IPS-11a (cell line): ENCODE measurements around the gene CAPN5.
"Not testable (repeated sequence)": the region's sequence is repeated elsewhere in the genome, so short reads cannot be mapped to it uniquely, and the experiment has no call there.

Source experiments
- H3K4me3 ChIP-seq: one replicate; pipeline ENCODE4 v1.5.1; 2013; ENCODE audit warnings: low read depth, low read length, control low read depth

The CAPN5 gene

GRCh38 chr11:77042111-77042726 lies 24.6 kb upstream of the CAPN5 start:
- no peak overlapping the region for H3K4me3 ChIP-seq

- H3K4me3 ChIP-seq: no peak overlapping the region
Observed at GRCh38 chr11:77044356-77044755, 22.4 kb upstream of the CAPN5 start.

- no peak overlapping the region for H3K4me3 ChIP-seq
Observed at GRCh38 chr11:77044886-77045285, 21.9 kb upstream of the CAPN5 start.

- H3K4me3 ChIP-seq: peak overlapping the region; percentile 8
Observed at GRCh38 chr11:77046060-77046501, 20.7 kb upstream of the CAPN5 start.

- H3K4me3 ChIP-seq: peak overlapping the region; percentile 8
Observed at GRCh38 chr11:77047007-77047927, 19.5 kb upstream of the CAPN5 start.

- H3K4me3 ChIP-seq: not testable (repeated sequence)
Observed at GRCh38 chr11:77047928-77048446, 18.8 kb upstream of the CAPN5 start.

- no peak overlapping the region for H3K4me3 ChIP-seq
Observed at GRCh38 chr11:77049026-77049425, 17.7 kb upstream of the CAPN5 start.

GRCh38 chr11:77051511-77051910 lies 15.3 kb upstream of the CAPN5 start:
- no peak overlapping the region for H3K4me3 ChIP-seq

GRCh38 chr11:77052518-77052917 lies 14.3 kb upstream of the CAPN5 start:
- no peak overlapping the region for H3K4me3 ChIP-seq

- no peak overlapping the region for H3K4me3 ChIP-seq
Observed at GRCh38 chr11:77053217-77054015, 13.4 kb upstream of the CAPN5 start.

GRCh38 chr11:77054084-77054483 lies 12.7 kb upstream of the CAPN5 start:
- H3K4me3 ChIP-seq: no peak overlapping the region

GRCh38 chr11:77055101-77055561 lies 11.6 kb upstream of the CAPN5 start:
- no peak overlapping the region for H3K4me3 ChIP-seq

GRCh38 chr11:77055913-77056312 lies 10.9 kb upstream of the CAPN5 start:
- H3K4me3 ChIP-seq: no peak overlapping the region

- no peak overlapping the region for H3K4me3 ChIP-seq
Observed at GRCh38 chr11:77056814-77057402, 9.9 kb upstream of the CAPN5 start.

- no peak overlapping the region for H3K4me3 ChIP-seq
Observed at GRCh38 chr11:77057938-77058474, 8.8 kb upstream of the CAPN5 start.

GRCh38 chr11:77058900-77059299 lies 7.9 kb upstream of the CAPN5 start:
- H3K4me3 ChIP-seq: no peak overlapping the region

- no peak overlapping the region for H3K4me3 ChIP-seq
Observed at GRCh38 chr11:77059806-77060205, 7.0 kb upstream of the CAPN5 start.

GRCh38 chr11:77060234-77060633 lies 6.5 kb upstream of the CAPN5 start:
- H3K4me3 ChIP-seq: no peak overlapping the region

GRCh38 chr11:77061258-77061657 lies 5.5 kb upstream of the CAPN5 start:
- H3K4me3 ChIP-seq: not testable (repeated sequence)

GRCh38 chr11:77062924-77063323 lies 3.8 kb upstream of the CAPN5 start:
- H3K4me3 ChIP-seq: no peak overlapping the region
